NCI-H146 treated with DMSO at 0.1 percent for 48 hours (cell line): ENCODE measurements around the gene OR10S1.
"Not testable (repeated sequence)": the region's sequence is repeated elsewhere in the genome, so short reads cannot be mapped to it uniquely, and the experiment has no call there.

Source experiments
- DNase-seq: peaks from one replicate; lab custom pipeline; 2025; ENCODE audit not compliant: unreplicated experiment; lab: John Stamatoyannopoulos, UW

The OR10S1 gene, protein sequence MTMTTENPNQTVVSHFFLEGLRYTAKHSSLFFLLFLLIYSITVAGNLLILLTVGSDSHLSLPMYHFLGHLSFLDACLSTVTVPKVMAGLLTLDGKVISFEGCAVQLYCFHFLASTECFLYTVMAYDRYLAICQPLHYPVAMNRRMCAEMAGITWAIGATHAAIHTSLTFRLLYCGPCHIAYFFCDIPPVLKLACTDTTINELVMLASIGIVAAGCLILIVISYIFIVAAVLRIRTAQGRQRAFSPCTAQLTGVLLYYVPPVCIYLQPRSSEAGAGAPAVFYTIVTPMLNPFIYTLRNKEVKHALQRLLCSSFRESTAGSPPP

GRCh38 chr11:123977731-123978347 lies at the start of gene OR10S1:
OR10S1 (minus strand) TSS chr11:123977781; CDS start chr11:123977664, 117 bp downstream.
- DNase-seq: no peak

DNA sequence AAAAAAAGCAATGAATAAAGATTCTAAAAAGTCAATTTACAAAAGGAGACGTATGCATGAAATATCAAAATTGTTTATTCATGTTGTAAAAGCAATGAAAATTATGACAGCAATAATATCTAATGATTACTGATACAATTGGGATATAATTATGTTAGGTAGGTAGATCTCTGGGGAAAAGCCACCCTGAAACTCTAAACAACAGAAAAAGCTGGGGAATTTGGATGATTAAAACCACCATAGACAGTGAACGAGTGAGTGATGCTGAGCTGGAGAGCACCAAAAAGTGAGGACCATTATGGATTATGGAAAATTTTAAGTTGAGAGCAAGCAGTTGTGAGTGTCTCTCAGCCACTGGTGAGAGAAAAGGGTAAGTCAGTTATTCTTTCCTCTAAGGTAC lies 48.9 kb upstream of the OR10S1 start, which contains the start of gene OR10G8:
TSS of gene OR10G8 (plus strand) at position 301 of the 400 bp plus-strand sequence. CDS start 2,825 bp downstream, outside the sequence.
- DNase-seq: no peak

DNA sequence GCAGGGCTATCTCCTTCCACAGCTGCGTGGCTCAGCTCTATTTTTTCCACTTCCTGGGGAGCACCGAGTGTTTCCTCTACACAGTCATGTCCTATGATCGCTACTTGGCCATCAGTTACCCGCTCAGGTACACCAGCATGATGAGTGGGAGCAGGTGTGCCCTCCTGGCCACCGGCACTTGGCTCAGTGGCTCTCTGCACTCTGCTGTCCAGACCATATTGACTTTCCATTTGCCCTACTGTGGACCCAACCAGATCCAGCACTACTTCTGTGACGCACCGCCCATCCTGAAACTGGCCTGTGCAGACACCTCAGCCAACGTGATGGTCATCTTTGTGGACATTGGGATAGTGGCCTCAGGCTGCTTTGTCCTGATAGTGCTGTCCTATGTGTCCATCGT lies 38.3 kb upstream of the OR10S1 start:
- DNase-seq: not testable (repeated sequence)

DNA sequence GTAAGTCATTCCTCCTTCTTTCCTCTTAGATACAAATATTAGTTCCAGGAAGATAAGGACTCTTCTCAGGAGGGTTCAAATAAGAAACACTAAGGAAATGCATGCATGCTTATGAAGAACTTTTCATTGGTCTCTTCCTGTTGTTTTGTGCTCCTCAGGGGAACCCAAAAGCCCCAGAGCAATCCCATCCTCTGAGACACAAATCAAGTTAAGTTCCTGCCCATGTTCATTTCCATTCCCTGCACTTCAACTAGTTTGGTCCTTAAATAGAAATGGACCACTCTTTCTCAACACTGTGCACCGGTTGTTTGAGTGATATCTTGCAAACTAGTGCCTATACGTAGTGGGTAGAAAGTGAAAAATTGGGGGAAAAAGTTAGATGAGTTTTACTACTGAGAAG lies 35.1 kb upstream of the OR10S1 start, which contains the start of gene OR10G4:
TSS of gene OR10G4 (plus strand) at position 301 of the 400 bp plus-strand sequence. CDS start 2,578 bp downstream, outside the sequence.
- DNase-seq: no peak

GRCh38 chr11:123995119-123995518 lies 17.5 kb upstream of the OR10S1 start, which contains the start of gene OR10G6:
OR10G6 (minus strand) TSS chr11:123995161; CDS start chr11:123995161, 0 bp downstream.
- no peak for DNase-seq

DNA sequence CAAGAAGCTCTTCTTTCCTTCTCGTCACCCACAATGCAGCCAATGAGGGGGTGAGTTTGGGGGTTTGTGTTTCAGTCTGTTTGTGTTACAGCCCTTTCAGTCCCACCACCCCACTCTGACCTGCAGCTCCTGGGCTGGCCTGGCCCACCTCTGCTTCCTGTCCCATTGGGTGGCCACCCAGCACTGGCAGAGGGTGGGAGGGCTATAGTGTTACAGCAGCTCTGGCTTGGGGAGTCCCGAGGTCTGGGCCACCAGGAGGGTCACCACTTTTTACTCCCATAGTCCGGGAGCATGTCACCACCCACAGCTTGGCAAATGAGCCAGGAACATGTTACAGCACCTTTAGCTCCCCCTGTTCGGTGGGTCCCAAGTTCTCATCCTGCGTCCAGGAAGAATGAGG lies 1.7 kb upstream of the OR10S1 start:
- DNase-seq: no peak

GRCh38 chr11:123976770-123977560 lies 616 bp downstream of the OR10S1 start:
- DNase-seq: no peak

DNA sequence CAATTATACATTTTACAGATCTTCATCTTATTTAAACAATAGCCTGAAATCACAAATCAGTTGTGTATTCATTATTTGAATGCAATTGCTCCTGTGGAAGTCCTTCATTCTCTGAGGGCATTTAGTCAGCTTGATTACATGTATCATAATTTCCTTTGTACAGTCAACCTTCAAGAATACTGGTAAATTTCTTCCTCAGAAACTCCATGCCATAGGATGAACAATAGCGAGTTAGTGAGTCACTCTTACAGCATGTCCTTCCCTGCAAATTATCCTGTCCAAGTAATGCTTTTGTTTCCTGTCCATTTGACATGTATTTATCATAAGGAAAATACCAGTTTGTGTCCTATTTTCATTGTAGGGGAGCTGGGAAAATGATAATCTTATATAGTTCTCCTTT lies 3.8 kb downstream of the OR10S1 start:
- no peak for DNase-seq

GRCh38 chr11:123956752-123957151 lies 20.8 kb downstream of the OR10S1 start:
- no peak for DNase-seq

- DNase-seq: no peak
Observed at GRCh38 chr11:123945132-123945531, 32.4 kb downstream of the OR10S1 start.

GRCh38 chr11:123943738-123944137 lies 33.8 kb downstream of the OR10S1 start, which contains the start of gene OR6T1:
OR6T1 (minus strand) TSS chr11:123943838; CDS start chr11:123943838, 0 bp downstream.
- no peak for DNase-seq

GRCh38 chr11:123942413-123942812 lies 35.2 kb downstream of the OR10S1 start:
- DNase-seq: no peak

GRCh38 chr11:123939317-123939716 lies 38.3 kb downstream of the OR10S1 start, which contains the start of gene OR4D5:
OR4D5 (plus strand) TSS chr11:123939617; CDS start chr11:123939617, 0 bp downstream.
- DNase-seq: no peak
